Kidney (tissue), 14 donors: ENCODE data around the gene GRM7. TPM values are rescaled to one million over a fixed set of nuclear protein-coding genes. Genes with fewer than 3 reads are reported as not detected.
A peak's percentile ranks its signal among the peaks of the same experiment; 100 is the strongest.

ENCODE experiments used
- DNase-seq, 5 donors: peaks; one replicate each; pipeline ENCODE4 v3.0.0-alpha.2; 2013 to 2020
- FAIRE-seq: peaks from 2 replicates; lab custom pipeline; 2012; peaks lifted over from hg19 to GRCh38; lab: Jason Lieb, UNC
- H3K27ac ChIP-seq, 2 donors: one replicate each; pipeline ENCODE4 v1.7.0; 2013; ENCODE audit warnings: low read depth in 2 of 2, low read length in 2 of 2, inconsistent platforms in 1 of 2
- H3K27me3 ChIP-seq: one replicate; pipeline ENCODE4 v1.7.1; 2013; ENCODE audit warnings: low read length, inconsistent platforms; ENCODE audit not compliant: control insufficient read depth, insufficient read depth
- H3K36me3 ChIP-seq, 3 donors: one replicate each; pipeline versions ENCODE4 v1.7.0 to v1.7.1; 2013; ENCODE audit warnings: low read length in 3 of 3, control low read depth in 1 of 3, inconsistent platforms in 1 of 3; ENCODE audit not compliant: insufficient read depth in 3 of 3, control insufficient read depth in 2 of 3
- H3K4me1 ChIP-seq, 3 donors: one replicate each; pipeline versions ENCODE4 v1.7.0 to v1.7.1; 2013; ENCODE audit warnings: low read length in 3 of 3, inconsistent platforms in 1 of 3, low read depth in 1 of 3; ENCODE audit not compliant: control insufficient read depth in 2 of 3, insufficient read depth in 2 of 3
- H3K4me3 ChIP-seq, 3 donors: one replicate each; pipeline versions ENCODE4 v1.7.0 to v1.8.1; 2013; ENCODE audit warnings: low read length in 3 of 3, control low read depth in 1 of 3, inconsistent platforms in 1 of 3
- H3K9ac ChIP-seq, 3 donors: one replicate each; pipeline versions ENCODE4 v1.7.0 to v1.7.1; 2013; ENCODE audit warnings: low read length in 3 of 3, control low read depth in 1 of 3, inconsistent platforms in 1 of 3
- H3K9me3 ChIP-seq, 3 donors: one replicate each; pipeline versions ENCODE4 v1.7.0 to v1.7.1; 2013; ENCODE audit warnings: low read length in 3 of 3, control low read depth in 1 of 3, inconsistent platforms in 1 of 3; ENCODE audit not compliant: control insufficient read depth in 2 of 3, insufficient read depth in 1 of 3
- CTCF ChIP-seq: IDR thresholded peaks from 3 replicates; pipeline ENCODE4 v1.5.1; 2012; ENCODE audit warnings: mild to moderate bottlenecking, moderate library complexity, borderline replicate concordance; ENCODE audit not compliant: insufficient read depth; ENCODE audit errors: extremely low read depth
- intact Hi-C: fragments of 100-400 bp; cut with DNase I; formaldehyde crosslinking; loops from one replicate; pipeline ENCODE4 v1.11.1; 2022
- polyA plus RNA-seq: library from polyadenylated mRNA; stranded (reverse); fragments of 350-450 nt; fragmentation: Illumina TruSeq; extraction: RNeasy Lipid Tissue Mini Kit (QIAGEN cat#74804); gene quantifications from one replicate; pipeline ENCODE4 v1.2.3, GENCODE V29; 2014; ENCODE audit warnings: low read depth, low replicate concordance; ENCODE audit not compliant: insufficient read depth
- total RNA-seq: library from RNA; stranded (reverse); fragmentation: NEBNext Ultra II Directional; extraction: Animal tissue kit (Norgen Biotek cat#: 25700); gene quantifications from one replicate; pipeline ENCODE4 v1.2.1, GENCODE V29; 2021
- donor health status: control.
- donor health status: control.
- donor health status: control.
- donor health status: control.
- donor health status: control.
- donor health status: DM: yes; HTN: yes; CAD: no.
- donor health status: Normal renal cell carcinoma (clear cell type).

GRM7 gene
- total and polyA plus RNA-seq, 2 donors from 2014 or later = 0.16 TPM; not detected in 1

GRCh38 chr3:7357101-7357500 lies 496.2 kb downstream of the GRM7 start:
- Histone ChIP-seq H3K36me3 (no peaks in the 10 kb centered on the region), H3K9ac (no peak overlapping the region), H3K4me1 (no peaks in the 10 kb centered on the region), H3K4me3 (no peak overlapping the region), H3K27ac (no peak overlapping the region), H3K27me3 (no peaks in the 10 kb centered on the region), H3K9me3 (no peaks in the 10 kb centered on the region)
- DNase-seq (no peak), FAIRE-seq (no peak)
- no peak for TF ChIP-seq CTCF
- intact Hi-C loops = no loop called here

GRCh38 chr3:7367968-7368367 lies 507.1 kb downstream of the GRM7 start:
- no peak for TF ChIP-seq CTCF
- DNase-seq (no peak), FAIRE-seq (peak; percentile 27)
- intact Hi-C loops = no loop called here
- Histone ChIP-seq H3K9ac (no peak overlapping the region), H3K27ac (no peak overlapping the region), H3K4me3 (no peak overlapping the region), H3K27me3 (no peaks in the 10 kb centered on the region), H3K4me1 (no peaks in the 10 kb centered on the region), H3K36me3 (no peaks in the 10 kb centered on the region), H3K9me3 (no peaks in the 10 kb centered on the region)

GRCh38 chr3:7368597-7368996 lies 507.7 kb downstream of the GRM7 start:
- no peak for TF ChIP-seq CTCF
- H3K9me3 ChIP-seq = no peaks in the 10 kb centered on the region
- intact Hi-C loops = no loop called here
- no peak overlapping the region for H3K4me3 ChIP-seq
- no peak overlapping the region for H3K27ac ChIP-seq
- no peak overlapping the region for H3K9ac ChIP-seq
- no peak for FAIRE-seq
- no peak for DNase-seq
- H3K27me3 ChIP-seq = no peaks in the 10 kb centered on the region
- no peaks in the 10 kb centered on the region for H3K4me1 ChIP-seq
- H3K36me3 ChIP-seq = no peaks in the 10 kb centered on the region
